ENCODE results near the gene ARNT2.
"Not testable (repeated sequence)": the region's sequence is repeated elsewhere in the genome, so short reads cannot be mapped to it uniquely, and the experiment has no call there.

ARNT2 gene

DNA sequence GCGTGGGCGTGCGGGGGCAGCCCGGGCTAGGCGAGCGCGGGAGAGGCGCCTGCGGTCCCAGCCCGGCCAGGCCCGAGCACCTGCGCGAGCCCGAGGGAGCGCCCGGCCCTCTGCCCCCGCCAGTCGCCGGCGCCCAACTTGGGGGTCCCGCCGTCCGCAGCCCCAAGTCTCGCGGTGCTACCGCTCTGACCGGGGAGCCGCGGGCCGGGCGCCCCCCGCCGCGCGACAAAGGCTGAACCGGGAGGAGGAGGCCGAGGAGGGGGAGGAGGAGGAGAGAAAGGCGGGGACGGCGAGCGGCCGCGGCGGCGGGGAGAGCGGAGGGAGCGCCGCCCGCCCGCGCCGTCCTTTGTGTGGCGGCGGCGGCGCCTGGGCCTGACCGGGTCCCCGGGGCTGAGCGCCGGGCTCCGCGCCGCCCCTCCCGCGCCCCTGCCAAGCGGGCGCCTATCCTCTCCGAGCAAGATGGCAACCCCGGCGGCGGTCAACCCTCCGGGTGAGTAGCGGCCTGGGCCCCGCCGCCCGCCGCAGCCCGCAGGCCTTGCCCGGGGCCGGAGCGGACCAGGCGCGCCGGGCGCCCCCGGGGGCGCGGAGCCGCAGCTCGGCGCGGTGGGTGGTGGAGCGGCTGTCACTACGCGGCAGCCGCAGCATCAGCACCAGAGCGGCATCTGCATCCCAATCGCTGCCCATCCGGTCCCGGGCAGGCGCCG lies at the start of gene ARNT2:
Gene ARNT2 (plus strand): TSS at position 326 of the 704 bp plus-strand sequence. CDS start 134 bp downstream, at position 460.
- DNase-seq (ENCODE audit: low read depth), result no peak

GRCh38 chr15:80367094-80367493 lies 37.1 kb upstream of the ARNT2 start:
- DNase-seq (ENCODE audit: low read depth), result no peak

GRCh38 chr15:80367661-80368060 lies 36.5 kb upstream of the ARNT2 start:
- DNase-seq (ENCODE audit: low read depth), result no peak

DNA sequence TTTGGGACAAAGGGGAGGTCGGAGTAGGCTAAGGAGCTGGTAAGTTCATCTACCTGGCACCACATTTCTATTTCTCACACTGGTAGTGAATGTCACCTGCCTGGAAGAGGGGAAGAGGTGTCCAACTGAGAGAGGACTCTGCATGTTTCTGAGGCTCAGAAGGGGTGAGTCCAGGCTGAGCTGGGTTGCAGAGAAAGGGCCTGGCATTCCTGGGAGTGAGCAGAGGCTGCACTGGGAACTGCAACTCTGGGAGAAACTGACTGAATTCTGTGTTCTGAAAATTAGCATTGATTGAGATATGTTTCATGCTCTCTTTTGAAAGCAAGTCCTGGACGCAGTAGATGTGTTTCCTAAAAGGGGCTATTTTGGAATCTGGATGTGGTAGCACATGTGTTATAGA lies 32.3 kb upstream of the ARNT2 start:
- DNase-seq (ENCODE audit: low read depth), result no peak

DNA sequence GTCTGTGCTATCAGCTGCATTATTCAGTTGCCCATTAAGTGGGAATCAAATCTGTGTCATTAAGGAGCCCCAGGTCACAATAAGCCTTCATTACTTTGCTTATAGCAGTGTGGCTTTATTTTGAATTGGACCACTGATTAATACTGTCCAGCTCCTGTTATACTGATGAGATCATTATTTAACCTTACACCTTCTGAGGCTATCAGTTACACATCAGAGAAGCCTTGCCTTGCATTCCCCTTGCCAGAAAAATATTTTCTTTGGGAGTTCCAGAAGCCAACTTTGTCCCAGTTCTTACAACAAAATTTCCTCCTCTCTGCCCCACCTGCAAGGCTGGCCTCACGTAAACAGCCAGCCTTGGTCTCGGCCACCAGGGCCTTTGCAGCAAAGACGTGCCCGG lies 29.7 kb upstream of the ARNT2 start:
- no peak for DNase-seq (ENCODE audit: low read depth)

- no peak for DNase-seq (ENCODE audit: low read depth)
Measured at GRCh38 chr15:80375968-80376891, 28.0 kb upstream of the ARNT2 start.

- no peak for DNase-seq (ENCODE audit: low read depth)
Measured at GRCh38 chr15:80379693-80380092, 24.5 kb upstream of the ARNT2 start.

- DNase-seq (ENCODE audit: low read depth), result no peak
Measured at GRCh38 chr15:80380154-80380553, 24.0 kb upstream of the ARNT2 start.

DNA sequence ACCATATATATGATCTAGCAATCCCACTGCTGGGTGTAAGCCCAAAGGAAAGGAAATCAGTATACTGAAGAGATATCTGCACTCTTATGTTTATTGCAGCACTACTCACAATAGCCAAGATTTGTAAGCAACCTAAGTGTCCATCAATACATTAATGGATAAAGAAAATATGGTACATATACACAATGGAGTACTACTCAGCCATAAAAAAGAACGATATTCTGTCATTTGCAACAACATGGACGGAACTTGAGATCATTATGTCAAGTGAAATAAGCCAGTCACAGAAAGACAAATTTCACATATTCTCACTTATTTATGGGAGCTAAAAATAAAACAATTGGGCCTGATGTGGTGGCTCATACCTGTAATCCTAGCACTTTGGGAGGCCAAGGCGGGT lies 21.9 kb upstream of the ARNT2 start:
- DNase-seq (ENCODE audit: low read depth), result no peak

DNA sequence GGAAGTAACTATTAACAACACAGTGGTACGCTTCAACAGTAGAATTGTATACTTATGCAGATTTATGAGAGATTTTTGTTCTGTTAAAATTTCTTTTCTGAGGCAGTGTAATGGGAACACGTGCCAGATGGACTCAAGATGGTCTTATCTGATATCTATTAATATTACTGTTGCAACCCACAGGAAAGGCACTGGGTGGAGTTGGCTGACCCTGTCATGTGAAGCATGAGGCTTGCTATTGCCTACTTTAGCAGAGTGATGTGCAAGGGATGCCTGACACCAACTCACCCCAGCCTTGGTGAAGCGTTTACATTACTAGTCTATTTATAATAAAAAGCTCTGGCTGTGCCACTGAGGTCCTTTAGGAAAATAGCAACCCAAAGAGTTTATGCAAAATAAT lies 19.8 kb upstream of the ARNT2 start:
- DNase-seq (ENCODE audit: low read depth), result no peak

- no peak for DNase-seq (ENCODE audit: low read depth)
Measured at GRCh38 chr15:80386151-80386550, 18.0 kb upstream of the ARNT2 start.

GRCh38 chr15:80388326-80388725 lies 15.9 kb upstream of the ARNT2 start:
- DNase-seq (ENCODE audit: low read depth), result no peak

- DNase-seq (ENCODE audit: low read depth), result no peak
Measured at GRCh38 chr15:80389370-80389769, 14.8 kb upstream of the ARNT2 start.

GRCh38 chr15:80390942-80391341 lies 13.2 kb upstream of the ARNT2 start:
- DNase-seq (ENCODE audit: low read depth), result not testable (repeated sequence)

GRCh38 chr15:80395616-80396015 lies 8.6 kb upstream of the ARNT2 start:
- DNase-seq (ENCODE audit: low read depth), result no peak

DNA sequence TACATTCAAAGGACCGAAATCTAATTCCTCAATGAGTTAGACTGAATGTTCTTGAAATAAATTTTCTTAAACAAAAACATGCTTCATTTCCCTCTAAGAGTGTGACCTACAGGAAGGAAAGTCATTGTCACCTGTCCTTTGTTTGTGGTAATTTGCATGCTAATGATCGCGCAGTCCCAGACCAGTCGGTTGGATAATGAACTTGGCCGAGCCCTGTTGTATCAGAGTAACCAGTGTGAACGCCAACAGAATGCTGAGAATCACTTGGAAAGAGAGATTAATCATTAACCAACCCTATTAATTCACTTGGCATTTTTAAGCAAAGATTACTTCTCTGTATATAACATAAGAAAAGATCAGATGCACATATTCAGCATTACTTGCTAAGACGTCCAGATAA lies 8.1 kb upstream of the ARNT2 start:
- DNase-seq (ENCODE audit: low read depth), result no peak

GRCh38 chr15:80399508-80399907 lies 4.7 kb upstream of the ARNT2 start:
- no peak for DNase-seq (ENCODE audit: low read depth)

DNA sequence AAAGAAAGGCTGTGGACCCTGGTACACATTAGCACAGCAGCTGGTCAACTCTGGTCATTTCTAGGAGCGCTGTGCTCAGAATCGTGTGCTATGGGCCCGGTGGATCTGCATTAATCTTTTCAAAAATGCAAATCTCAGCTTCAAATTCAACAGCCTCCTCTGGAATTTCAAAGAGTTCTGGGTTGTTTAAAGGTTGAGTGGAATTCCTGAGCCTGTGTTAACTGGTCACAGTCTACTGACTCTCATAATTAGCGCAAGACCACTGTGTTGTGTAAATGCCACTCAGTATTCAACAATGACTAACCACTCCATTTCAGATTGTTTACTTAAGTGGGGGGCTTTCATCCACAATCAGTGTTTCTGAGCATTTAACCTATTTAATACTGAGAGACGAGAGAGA lies 2.7 kb upstream of the ARNT2 start:
- no peak for DNase-seq (ENCODE audit: low read depth)

DNA sequence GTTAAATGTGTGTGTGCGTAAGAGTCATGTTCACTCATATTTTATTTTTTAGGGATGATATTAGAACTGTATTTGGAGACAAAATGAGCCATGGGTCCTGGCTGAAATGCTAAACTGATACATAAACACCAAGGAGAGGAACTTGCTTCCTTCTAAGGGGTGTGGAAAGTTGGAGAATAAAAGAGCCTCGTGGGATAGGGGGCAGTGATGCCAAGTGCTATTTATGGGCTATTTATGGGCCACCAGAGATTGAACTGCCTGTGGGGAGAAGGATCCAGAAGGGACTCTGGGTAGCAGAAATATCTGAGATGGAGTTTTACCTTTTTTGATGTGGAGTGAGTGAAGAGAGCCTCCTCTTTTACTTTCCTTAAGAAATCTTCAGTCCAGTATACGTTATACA lies 1.8 kb upstream of the ARNT2 start:
- DNase-seq (ENCODE audit: low read depth), result no peak

- no peak for DNase-seq (ENCODE audit: low read depth)
Measured at GRCh38 chr15:80403712-80404056, 498 bp upstream of the ARNT2 start.

GRCh38 chr15:80404761-80405553 lies 775 bp downstream of the ARNT2 start:
- DNase-seq (ENCODE audit: low read depth), result no peak

DNA sequence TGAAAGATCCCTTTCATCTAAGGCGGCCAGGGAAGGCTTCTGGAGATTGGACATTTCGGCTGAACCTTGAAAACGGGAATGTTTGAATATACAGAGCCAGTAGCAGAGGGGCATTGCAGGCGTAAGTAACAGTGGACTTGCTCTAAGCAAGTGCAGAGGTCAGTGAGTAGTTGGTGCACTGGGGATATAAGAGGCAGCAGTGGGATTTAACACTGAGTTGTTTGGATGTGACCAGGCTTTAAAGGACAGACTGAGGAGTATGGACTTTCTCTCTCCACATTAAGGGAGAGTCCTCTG lies 1.3 kb downstream of the ARNT2 start:
- DNase-seq (ENCODE audit: low read depth), result no peak

DNA sequence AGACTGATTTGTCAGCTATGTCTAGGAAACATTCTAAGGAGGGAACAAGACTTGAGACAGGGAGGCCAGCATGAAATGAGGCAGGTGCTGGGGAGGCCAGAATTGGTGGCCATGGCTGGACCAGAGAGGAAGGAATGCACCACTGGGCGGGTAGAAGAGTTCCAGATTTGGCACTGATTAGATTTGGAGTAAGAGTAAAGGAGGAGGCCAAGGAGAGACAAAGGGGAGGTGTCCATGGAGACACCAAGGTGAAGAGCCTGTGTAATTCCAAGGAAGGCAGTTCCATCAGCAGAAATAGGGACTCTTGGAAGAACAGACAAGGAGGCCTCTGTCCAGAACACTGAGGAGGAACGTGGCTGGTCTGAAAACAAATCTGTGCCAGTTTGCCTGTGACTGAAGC lies 1.8 kb downstream of the ARNT2 start:
- no peak for DNase-seq (ENCODE audit: low read depth)
